HG03521 (cell line): Measurements from ENCODE around the gene RAI14.
"Not testable (repeated sequence)": the region's sequence is repeated elsewhere in the genome, so short reads cannot be mapped to it uniquely, and the experiment has no call there.

Source experiments
- ATAC-seq: cut with Tn5 transposase; IDR thresholded peaks from one replicate; pipeline ENCODE4 v1.9.1; 2021; ENCODE audit warnings: mild to moderate bottlenecking, moderate library complexity; ENCODE audit not compliant: unreplicated experiment

The RAI14 gene

DNA sequence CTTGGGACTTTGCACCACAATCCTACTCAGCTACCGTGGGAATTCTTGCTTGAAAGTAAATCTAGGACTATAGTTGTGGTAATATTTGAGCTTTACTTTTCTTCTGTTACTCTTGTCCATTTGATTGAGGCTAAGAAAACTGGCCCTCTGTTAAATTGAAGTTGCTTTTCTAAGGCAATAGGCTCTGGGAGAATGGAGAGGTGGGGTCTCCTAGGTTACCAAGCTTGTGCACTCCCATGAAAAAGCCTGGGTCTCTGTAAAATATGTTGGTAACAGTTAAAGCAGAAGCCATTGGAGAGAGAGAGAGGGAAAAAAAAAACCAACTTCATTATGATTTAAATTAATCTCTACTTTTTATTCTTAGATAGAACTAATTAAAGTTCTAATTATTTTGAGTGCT lies 68.6 kb downstream of the RAI14 start:
- no peak for ATAC-seq

GRCh38 chr5:34727166-34727749 lies 71.1 kb downstream of the RAI14 start:
- ATAC-seq = not testable (repeated sequence)

DNA sequence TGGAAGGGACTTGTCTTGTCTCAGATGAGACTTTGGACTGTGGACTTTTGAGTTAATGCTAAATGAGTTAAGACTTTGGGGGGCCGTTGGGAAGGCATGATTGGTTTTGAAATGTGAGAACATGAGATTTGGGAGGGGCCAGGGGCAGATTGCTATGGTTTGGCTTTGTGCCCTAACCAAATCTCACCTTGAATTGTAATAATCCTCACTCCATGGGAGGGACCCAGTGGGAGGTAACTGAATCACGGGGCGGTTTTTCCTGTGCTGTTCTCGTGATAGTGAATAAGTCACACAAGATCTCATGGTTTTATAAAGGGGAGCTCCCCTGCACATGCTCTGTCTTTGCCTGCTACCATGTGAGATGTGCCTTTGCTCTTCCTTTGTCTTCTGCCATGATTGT lies 72.1 kb downstream of the RAI14 start:
- no peak for ATAC-seq

- ATAC-seq = no peak
Observed at GRCh38 chr5:34731435-34732232, 75.5 kb downstream of the RAI14 start.

DNA sequence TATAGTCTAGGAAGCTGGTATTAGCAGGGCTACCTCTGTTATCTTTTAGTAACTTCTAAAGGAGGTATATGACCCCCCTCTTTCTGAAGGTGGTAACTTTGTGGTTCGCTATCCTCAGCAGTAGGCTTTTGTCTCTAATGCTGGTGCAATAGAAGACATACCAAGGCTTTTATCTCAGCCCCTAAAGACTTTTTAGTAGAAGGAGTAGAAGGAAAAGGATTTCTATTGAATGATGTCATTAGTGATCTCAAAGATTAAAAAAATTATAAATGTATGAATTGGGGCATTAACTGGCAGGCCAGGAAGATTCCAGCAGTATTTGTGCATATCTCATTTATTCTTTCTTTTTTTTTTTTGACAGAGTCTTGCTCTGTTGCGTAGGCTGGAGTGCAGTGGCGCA lies 78.2 kb downstream of the RAI14 start:
- no peak for ATAC-seq

- no peak for ATAC-seq
Observed at GRCh38 chr5:34735491-34736426, 79.6 kb downstream of the RAI14 start.

DNA sequence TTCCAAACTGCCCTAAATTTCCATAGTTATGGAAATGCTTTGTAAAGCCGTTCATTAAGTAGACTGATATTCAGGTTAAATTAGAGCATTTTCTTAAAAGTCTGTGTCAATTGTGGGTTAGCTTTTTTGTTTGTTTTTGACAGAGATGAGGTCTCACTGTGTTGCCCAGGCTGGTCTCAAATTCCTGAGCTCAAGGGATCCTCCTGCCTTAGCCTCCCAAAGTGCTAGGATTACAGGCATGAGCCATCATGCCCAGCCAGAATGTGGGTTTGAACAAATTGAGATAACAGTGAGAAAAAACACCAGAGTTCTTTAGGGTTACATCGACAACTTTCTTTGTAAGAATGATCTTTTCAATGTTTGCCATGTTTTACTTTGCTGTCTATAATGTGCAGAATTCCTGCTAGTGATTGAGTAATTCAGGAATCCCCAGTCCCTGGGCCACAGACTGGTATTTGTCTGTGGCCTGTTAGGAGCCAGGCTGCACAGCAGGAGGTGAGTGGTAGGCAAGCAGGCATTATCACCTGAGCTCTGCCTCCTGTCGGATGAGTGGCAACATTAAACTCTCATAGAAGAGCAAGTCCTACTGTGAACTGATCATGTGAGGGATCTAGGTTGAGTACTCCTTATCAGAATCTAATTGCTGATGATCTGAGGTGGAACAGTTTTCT lies 80.5 kb downstream of the RAI14 start:
- no peak for ATAC-seq

DNA sequence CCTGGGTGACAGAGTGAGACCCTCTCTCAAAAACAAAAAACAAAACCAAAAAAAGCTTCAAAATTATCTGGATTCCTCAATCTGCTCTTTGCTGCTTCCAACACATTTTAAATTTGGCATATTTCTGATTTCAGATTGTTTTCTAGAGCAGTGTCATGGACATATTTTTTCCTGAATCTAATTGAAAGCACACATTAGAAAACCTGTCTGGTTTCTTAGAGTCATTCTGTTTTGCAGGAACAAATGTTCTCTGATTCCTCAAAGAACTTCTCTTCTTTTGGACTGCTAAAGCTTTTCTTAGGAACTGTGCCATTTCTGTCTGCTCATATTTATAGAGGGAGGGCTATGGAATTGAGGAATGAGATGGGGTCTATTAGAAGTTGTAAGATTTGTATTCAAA lies 81.6 kb downstream of the RAI14 start:
- no peak for ATAC-seq

DNA sequence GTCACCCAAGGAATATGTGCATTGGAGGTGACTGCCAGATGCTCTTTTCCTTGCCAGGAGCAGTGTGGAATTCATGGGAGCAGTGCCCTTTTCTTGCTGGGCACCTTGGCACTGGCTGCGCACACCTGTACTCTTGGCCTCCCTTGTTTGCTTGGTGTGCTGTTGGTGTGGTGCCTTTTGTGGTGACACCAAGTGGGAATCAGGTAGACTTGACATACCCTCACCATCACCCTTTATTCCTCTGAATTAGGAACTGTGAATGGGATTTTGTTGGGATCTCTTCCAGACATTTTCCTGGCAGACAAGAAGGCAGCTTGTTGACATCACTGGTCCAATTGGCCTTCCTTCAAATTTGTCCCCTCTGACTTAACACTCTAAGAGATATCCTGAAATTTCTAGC lies 82.3 kb downstream of the RAI14 start:
- no peak for ATAC-seq

GRCh38 chr5:34740389-34740806 lies 84.3 kb downstream of the RAI14 start:
- ATAC-seq = no peak

DNA sequence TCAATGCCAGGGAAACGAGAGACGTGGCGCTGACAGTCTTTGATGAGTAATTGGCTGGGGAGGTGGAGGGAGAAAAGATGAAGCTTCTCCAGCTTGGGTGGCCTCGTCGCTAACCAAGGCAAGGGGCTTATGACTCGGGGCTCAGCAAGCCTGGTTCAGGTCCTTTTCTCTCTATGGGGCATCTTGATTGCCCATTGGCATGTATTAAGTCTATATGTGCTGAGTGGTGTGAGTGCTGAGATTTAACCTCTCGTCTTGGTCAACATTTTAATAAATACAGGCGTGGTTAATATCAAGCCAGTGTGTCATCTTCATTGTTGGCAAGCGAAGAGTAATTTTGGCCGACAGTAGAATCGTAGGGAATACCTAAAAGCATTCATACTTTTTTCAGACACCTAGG lies 85.9 kb downstream of the RAI14 start:
- no peak for ATAC-seq

- ATAC-seq = no peak
Observed at GRCh38 chr5:34743878-34744277, 87.8 kb downstream of the RAI14 start.

DNA sequence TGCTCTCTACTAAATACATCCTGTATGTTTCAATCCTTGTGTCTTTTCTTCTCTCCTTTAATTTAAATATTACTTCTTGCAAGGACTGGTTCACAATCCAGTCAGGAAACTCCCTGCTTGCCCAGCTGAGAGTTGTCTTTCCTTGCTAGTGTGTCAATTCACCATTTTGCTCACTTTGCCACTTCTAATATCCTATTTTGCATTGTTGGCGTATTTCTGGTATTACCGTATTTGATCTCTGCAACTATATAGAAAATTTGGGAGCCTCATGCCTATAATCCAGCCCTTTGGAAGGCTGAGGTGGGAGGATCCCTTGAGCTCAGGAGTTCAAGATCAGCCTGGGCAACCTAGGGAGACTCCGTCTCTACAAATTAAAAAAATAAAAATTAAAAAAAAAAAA lies 92.3 kb downstream of the RAI14 start:
- ATAC-seq = no peak

GRCh38 chr5:34749431-34749873 lies 93.3 kb downstream of the RAI14 start:
- no peak for ATAC-seq

DNA sequence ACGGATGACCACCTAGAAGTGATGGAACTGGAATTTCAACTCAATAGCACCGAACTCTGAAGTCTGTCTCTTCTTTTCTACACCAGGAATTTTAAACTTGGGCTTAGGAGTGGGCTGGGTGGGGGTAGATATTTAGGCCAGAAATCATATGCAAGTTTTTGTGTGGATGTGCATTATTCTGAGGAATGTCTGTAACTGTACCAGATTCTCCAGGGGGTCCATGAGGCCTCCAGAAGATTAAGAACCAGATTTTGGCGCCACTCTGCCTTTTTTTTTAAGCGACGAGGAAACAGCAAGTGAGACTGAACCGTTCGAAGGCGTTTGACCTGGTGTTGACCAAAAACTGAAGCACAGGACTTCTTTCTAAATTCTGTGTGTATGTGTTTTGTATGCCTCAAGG lies 94.1 kb downstream of the RAI14 start:
- no peak for ATAC-seq

GRCh38 chr5:34751807-34752736 lies 95.9 kb downstream of the RAI14 start:
- no peak for ATAC-seq

DNA sequence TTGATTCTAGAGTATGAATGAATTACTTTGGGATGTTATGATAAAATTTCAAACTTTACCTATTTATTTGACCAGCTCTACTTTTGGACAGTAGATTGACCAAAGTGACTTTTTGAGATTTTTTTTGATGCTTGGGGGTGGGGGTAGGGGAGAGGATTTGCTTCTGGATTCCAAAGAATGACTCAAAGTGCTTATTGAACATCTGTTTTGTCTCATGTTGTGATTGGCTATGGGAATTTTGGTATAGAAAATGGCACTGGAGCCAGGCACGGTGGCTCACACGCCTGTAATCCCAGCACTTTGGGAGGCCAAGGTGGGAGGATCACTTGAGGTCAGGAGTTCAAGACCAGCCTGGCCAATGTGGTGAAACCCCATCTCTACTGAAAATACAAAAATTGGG lies 97.1 kb downstream of the RAI14 start:
- not testable (repeated sequence) for ATAC-seq

DNA sequence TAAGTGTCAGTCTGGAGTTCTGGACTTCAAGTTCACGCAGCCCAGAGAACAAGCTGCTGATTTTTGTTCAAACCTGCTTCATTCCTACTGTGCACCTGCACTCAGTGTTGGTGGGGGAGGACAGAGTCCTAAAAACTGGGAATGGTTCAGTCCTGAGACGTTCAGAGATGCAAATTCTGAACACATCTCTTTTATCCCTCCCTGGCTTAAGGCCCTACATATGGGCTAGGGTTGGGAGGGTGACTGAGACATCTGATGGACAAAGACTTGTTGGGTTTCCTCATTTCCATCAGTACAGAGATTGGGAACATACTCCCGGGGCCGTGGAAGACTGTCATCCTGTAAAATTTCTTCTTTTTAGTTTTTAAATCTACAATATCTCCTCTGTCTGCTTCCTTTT lies 99.8 kb downstream of the RAI14 start:
- ATAC-seq = no peak

GRCh38 chr5:34756781-34757624 lies 100.9 kb downstream of the RAI14 start:
- ATAC-seq = no peak
